Fibroblast of skin of left biceps (primary cell): ENCODE measurements around the gene TPI1.

Experiments used
- DNase-seq, 2 experiments: peaks; one replicate each; pipeline ENCODE4 v3.0.0-alpha.2; 2013; ENCODE audit warnings: low read depth in 2 of 2

TPI1 gene

GRCh38 chr12:6828781-6829535, 38.4 kb upstream of the TPI1 start:
- no peak for DNase-seq

- DNase-seq = no peak
Measured at GRCh38 chr12:6829536-6830220, 37.7 kb upstream of the TPI1 start.

- no peak for DNase-seq
Measured at GRCh38 chr12:6830286-6830890, 36.9 kb upstream of the TPI1 start.

GRCh38 chr12:6830999-6831398, 36.3 kb upstream of the TPI1 start:
- DNase-seq = no peak

- no peak for DNase-seq
Measured at GRCh38 chr12:6831450-6831995, 35.8 kb upstream of the TPI1 start.

GRCh38 chr12:6832125-6832524, 35.2 kb upstream of the TPI1 start:
- DNase-seq = no peak

- no peak for DNase-seq
Measured at GRCh38 chr12:6833189-6833890, 34.0 kb upstream of the TPI1 start.

- DNase-seq = no peak
Measured at GRCh38 chr12:6834254-6834653, 33.1 kb upstream of the TPI1 start.

- no peak for DNase-seq
Measured at GRCh38 chr12:6834873-6835272, 32.5 kb upstream of the TPI1 start.

GRCh38 chr12:6836851-6837250, 30.5 kb upstream of the TPI1 start:
- DNase-seq = no peak

- DNase-seq = no peak
Measured at GRCh38 chr12:6837370-6838060, 29.8 kb upstream of the TPI1 start.

- DNase-seq = no peak
Measured at GRCh38 chr12:6838854-6839253, 28.5 kb upstream of the TPI1 start.

GRCh38 chr12:6839482-6840201, 27.7 kb upstream of the TPI1 start:
- DNase-seq = no peak

GRCh38 chr12:6840330-6840729, 27.0 kb upstream of the TPI1 start:
- no peak for DNase-seq

GRCh38 chr12:6840761-6841515, 26.4 kb upstream of the TPI1 start, which contains the start of gene GNB3:
Gene GNB3 (plus strand): TSS chr12:6840925. CDS start chr12:6841288, 363 bp downstream.
- DNase-seq = no peak

GRCh38 chr12:6842075-6842474, 25.3 kb upstream of the TPI1 start:
- no peak for DNase-seq

- no peak for DNase-seq
Measured at GRCh38 chr12:6843118-6843902, 24.0 kb upstream of the TPI1 start.

- no peak for DNase-seq
Measured at GRCh38 chr12:6845395-6845794, 21.9 kb upstream of the TPI1 start.

- DNase-seq = no peak
Measured at GRCh38 chr12:6846316-6846869, 20.9 kb upstream of the TPI1 start.
